ENCODE results near the gene TMEM108.

Gene TMEM108

GRCh38 chr3:133055339-133055738 lies 17.1 kb downstream of the TMEM108 start:
- no peak for DNase-seq

- no peak for DNase-seq
These were observed 20.1 kb downstream of the TMEM108 start for GRCh38 chr3:133058243-133058642.

GRCh38 chr3:133058831-133059230 lies 20.6 kb downstream of the TMEM108 start:
- no peak for DNase-seq

GRCh38 chr3:133065193-133065961 lies 27.2 kb downstream of the TMEM108 start:
- DNase-seq, result no peak

GRCh38 chr3:133066026-133066425 lies 27.8 kb downstream of the TMEM108 start:
- no peak for DNase-seq

GRCh38 chr3:133069556-133070286 lies 31.5 kb downstream of the TMEM108 start:
- no peak for DNase-seq

- no peak for DNase-seq
These were observed 36.8 kb downstream of the TMEM108 start for GRCh38 chr3:133074977-133075376.

- DNase-seq, result no peak
These were observed 39.5 kb downstream of the TMEM108 start for GRCh38 chr3:133077688-133078087.

GRCh38 chr3:133079621-133080020 lies 41.4 kb downstream of the TMEM108 start:
- DNase-seq, result no peak

GRCh38 chr3:133081016-133081415 lies 42.8 kb downstream of the TMEM108 start:
- DNase-seq, result no peak

GRCh38 chr3:133083395-133083794 lies 45.2 kb downstream of the TMEM108 start:
- no peak for DNase-seq

GRCh38 chr3:133089906-133090485 lies 51.8 kb downstream of the TMEM108 start:
- DNase-seq, result no peak

GRCh38 chr3:133092681-133093080 lies 54.5 kb downstream of the TMEM108 start:
- no peak for DNase-seq

- DNase-seq, result no peak
These were observed 55.2 kb downstream of the TMEM108 start for GRCh38 chr3:133093366-133093765.

GRCh38 chr3:133096900-133097613 lies 58.9 kb downstream of the TMEM108 start:
- no peak for DNase-seq

- DNase-seq, result no peak
These were observed 65.5 kb downstream of the TMEM108 start for GRCh38 chr3:133103706-133104105.

- DNase-seq, result no peak
These were observed 68.0 kb downstream of the TMEM108 start for GRCh38 chr3:133106169-133106568.

GRCh38 chr3:133112666-133113065 lies 74.5 kb downstream of the TMEM108 start:
- no peak for DNase-seq

GRCh38 chr3:133113526-133113925 lies 75.3 kb downstream of the TMEM108 start:
- DNase-seq, result no peak

GRCh38 chr3:133113927-133114597 lies 75.9 kb downstream of the TMEM108 start:
- DNase-seq, result no peak

GRCh38 chr3:133115176-133115575 lies 77.0 kb downstream of the TMEM108 start:
- no peak for DNase-seq

GRCh38 chr3:133117342-133117741 lies 79.2 kb downstream of the TMEM108 start:
- DNase-seq, result no peak

GRCh38 chr3:133119176-133119575 lies 81.0 kb downstream of the TMEM108 start:
- DNase-seq, result no peak
